ENCODE results near the gene TCF12. TPM values are rescaled to one million over a fixed set of nuclear protein-coding genes. Genes with fewer than 3 reads are reported as not detected.

TCF12 gene
- total RNA-seq, 1 donor from 2014 or later, result 207 TPM

DNA sequence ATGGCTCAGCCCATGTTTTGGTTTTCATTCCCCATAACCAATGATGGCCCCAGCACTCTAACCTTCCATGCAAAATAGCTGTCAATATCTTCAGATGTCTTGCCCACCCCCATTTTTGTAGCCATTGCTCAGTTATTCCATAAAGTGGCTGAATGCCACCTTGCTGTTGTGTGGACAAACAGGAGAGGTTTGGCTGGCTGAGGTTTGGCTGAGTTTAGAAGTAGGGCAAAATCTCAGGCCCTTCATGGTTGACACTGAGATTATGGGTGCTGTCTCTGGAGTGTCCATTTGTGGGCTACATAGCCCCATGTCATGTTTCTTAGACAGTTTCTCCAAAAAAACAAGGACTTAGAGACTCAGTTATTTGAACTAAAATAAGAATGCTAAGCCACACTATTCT lies 96.9 kb downstream of the TCF12 start:
- peaks cover 6% of the 10 kb centered on the region for H3K36me3 Mint-ChIP-seq (ENCODE audit: low read depth)
- peaks cover 7% of the 10 kb centered on the region for H3K4me1 Mint-ChIP-seq
- peaks cover 2% of the 10 kb centered on the region for H3K9me3 Mint-ChIP-seq
- H3K27ac Mint-ChIP-seq (ENCODE audit: unreplicated experiment), result no peak overlapping the region
- H3K4me3 Mint-ChIP-seq, result no peak overlapping the region
- TF ChIP-seq CTCF (conservative IDR thresholded peaks at IDR 0.05), result no peak
- no peak for DNase-seq (ENCODE audit: low read depth, low spot score)
- no peaks in the 10 kb centered on the region for H3K27me3 Mint-ChIP-seq (ENCODE audit: low read depth)

GRCh38 chr15:57015897-57016296 lies 97.5 kb downstream of the TCF12 start:
- H3K4me3 Mint-ChIP-seq, result no peak overlapping the region
- no peak for DNase-seq (ENCODE audit: low read depth, low spot score)
- no peak for TF ChIP-seq CTCF (conservative IDR thresholded peaks at IDR 0.05)
- H3K27ac Mint-ChIP-seq (ENCODE audit: unreplicated experiment), result no peak overlapping the region
- peaks cover 4% of the 10 kb centered on the region for H3K9me3 Mint-ChIP-seq
- peaks cover 7% of the 10 kb centered on the region for H3K36me3 Mint-ChIP-seq (ENCODE audit: low read depth)
- no peaks in the 10 kb centered on the region for H3K27me3 Mint-ChIP-seq (ENCODE audit: low read depth)
- peaks cover 7% of the 10 kb centered on the region for H3K4me1 Mint-ChIP-seq

DNA sequence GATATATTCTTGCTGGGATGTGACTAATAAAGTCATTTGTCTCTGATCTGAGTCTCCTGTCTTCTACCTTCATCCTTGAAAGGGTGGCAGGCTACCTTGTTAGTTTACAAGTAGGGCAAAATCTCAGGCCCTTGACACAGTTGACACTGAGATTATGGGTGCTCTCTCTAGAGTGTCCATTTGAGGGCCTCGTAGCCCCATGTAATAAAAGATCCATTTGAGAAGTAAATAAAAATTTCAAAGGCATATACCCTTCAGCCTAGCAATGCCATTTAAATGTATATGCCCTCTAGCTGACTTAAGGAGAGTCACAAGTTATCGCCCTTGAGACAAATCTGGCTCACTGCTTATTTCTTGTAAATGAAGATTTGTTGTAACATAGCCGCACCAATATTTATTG lies 98.6 kb downstream of the TCF12 start:
- Mint-ChIP-seq H3K36me3 (ENCODE audit: low read depth) (peaks cover 11% of the 10 kb centered on the region), H3K27me3 (ENCODE audit: low read depth) (no peaks in the 10 kb centered on the region), H3K27ac (ENCODE audit: unreplicated experiment) (no peak overlapping the region), H3K4me3 (no peak overlapping the region), H3K9me3 (peaks cover 4% of the 10 kb centered on the region), H3K4me1 (peaks cover 7% of the 10 kb centered on the region)
- no peak for DNase-seq (ENCODE audit: low read depth, low spot score)
- TF ChIP-seq CTCF (conservative IDR thresholded peaks at IDR 0.05), result peak; percentile 24

DNA sequence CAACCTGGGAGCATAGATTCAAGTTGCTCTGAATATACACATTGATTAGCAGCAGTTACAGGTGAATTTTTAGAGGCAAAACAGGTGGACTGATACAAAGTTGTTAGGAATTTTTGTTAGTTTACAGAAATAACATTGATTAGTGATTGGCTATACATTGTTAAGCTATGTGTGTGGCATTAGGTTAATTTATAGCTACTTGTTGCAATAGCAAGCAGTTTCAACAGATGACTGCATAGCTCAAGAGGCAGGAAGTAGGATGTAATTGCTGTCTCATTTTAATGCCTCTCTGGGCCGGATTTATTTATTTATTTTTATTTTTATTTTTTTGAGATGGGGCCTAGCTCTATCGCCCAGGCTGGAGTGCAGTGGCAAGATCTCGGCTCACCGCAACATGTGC lies 99.7 kb downstream of the TCF12 start:
- Mint-ChIP-seq H3K27ac (ENCODE audit: unreplicated experiment) (no peak overlapping the region), H3K9me3 (peaks cover 7% of the 10 kb centered on the region), H3K4me1 (peaks cover 7% of the 10 kb centered on the region), H3K27me3 (ENCODE audit: low read depth) (no peaks in the 10 kb centered on the region), H3K36me3 (ENCODE audit: low read depth) (peaks cover 17% of the 10 kb centered on the region), H3K4me3 (no peak overlapping the region)
- no peak for DNase-seq (ENCODE audit: low read depth, low spot score)
- TF ChIP-seq CTCF (conservative IDR thresholded peaks at IDR 0.05), result no peak

GRCh38 chr15:57019496-57020160 lies 101.2 kb downstream of the TCF12 start:
- TF ChIP-seq CTCF (conservative IDR thresholded peaks at IDR 0.05), result no peak
- H3K36me3 Mint-ChIP-seq (ENCODE audit: low read depth), result peaks cover 20% of the 10 kb centered on the region
- no peak overlapping the region for H3K4me3 Mint-ChIP-seq
- H3K27me3 Mint-ChIP-seq (ENCODE audit: low read depth), result no peaks in the 10 kb centered on the region
- H3K4me1 Mint-ChIP-seq, result peaks cover 7% of the 10 kb centered on the region
- peaks cover 7% of the 10 kb centered on the region for H3K9me3 Mint-ChIP-seq
- H3K27ac Mint-ChIP-seq (ENCODE audit: unreplicated experiment), result peak overlapping the region; percentile 0
- DNase-seq (ENCODE audit: low read depth, low spot score), result no peak
